SK-N-SH (cell line): ENCODE measurements around the gene CSRP2. TPM values are rescaled to one million over a fixed set of nuclear protein-coding genes. Genes with fewer than 3 reads are reported as not detected.

Experiments
- CTCF ChIA-PET: fragments of 300-600, 350-600 bp; formaldehyde crosslinking; extraction: SDS; loops from one replicate; lab custom pipeline; 2021; lab: Yijun Ruan, JAX
- POLR2A ChIA-PET: fragments of 350-600 bp; sonication (Branson Sonifier 250); formaldehyde crosslinking; extraction: SDS; loops from one replicate; lab custom pipeline; 2020; ENCODE audit warnings: antibody characterized with exemption, inconsistent platforms; lab: Yijun Ruan, JAX
- DNase-seq: peaks from one replicate; pipeline ENCODE4 v3.0.0; 2012
- H2AFZ ChIP-seq: fragments of 200-600 bp; sonication (generic); 2 replicates; pipeline ENCODE4 v1.8.1; 2016; ENCODE audit warnings: antibody characterized with exemption, mild to moderate bottlenecking, low read depth
- H3F3A ChIP-seq: fragments of 200-600 bp; sonication (generic); replicated peaks from 2 replicates; pipeline ENCODE3; 2016; ENCODE audit warnings: antibody characterized with exemption, mild to moderate bottlenecking; ENCODE audit not compliant: insufficient read depth
- H3K27ac ChIP-seq, 2 experiments: fragments of 200-500 bp in 1 of 2; fragments of 200-600 bp in 1 of 2; sonication (Bioruptor generic) in 1 of 2; sonication (generic), shearing (Covaris generic) in 1 of 2; 2 replicates each; pipeline versions ENCODE4 v1.5.1 to v1.6.1; 2014 to 2016; ENCODE audit warnings: low read depth in 2 of 2, inconsistent platforms in 1 of 2, low read length in 1 of 2, mild to moderate bottlenecking in 1 of 2, mixed read lengths in 1 of 2
- H3K27me3 ChIP-seq: fragments of 200-600 bp; sonication (generic), shearing (Covaris generic); 2 replicates; pipeline ENCODE4 v1.6.1; 2016; ENCODE audit warnings: mixed run types; ENCODE audit not compliant: insufficient read depth
- H3K36me3 ChIP-seq, 2 experiments: fragments of 200-500 bp in 1 of 2; fragments of 200-600 bp in 1 of 2; sonication (Bioruptor generic) in 1 of 2; sonication (generic) in 1 of 2; replicated peaks in 1 of 2; 2 replicates each; pipeline versions ENCODE3 to v1.5.1; 2014 to 2016; ENCODE audit warnings: low read length in 1 of 2, mild to moderate bottlenecking in 1 of 2; ENCODE audit not compliant: insufficient read depth in 2 of 2, control insufficient read depth in 1 of 2
- H3K4me1 ChIP-seq, 2 experiments: fragments of 200-500 bp in 1 of 2; fragments of 200-600 bp in 1 of 2; sonication (Bioruptor generic) in 1 of 2; sonication (generic), shearing (Covaris generic) in 1 of 2; 2 replicates each; pipeline versions ENCODE4 v1.5.1 to v1.6.1; 2014 to 2016; ENCODE audit warnings: low read depth in 1 of 2, low read length in 1 of 2, mixed run types in 1 of 2; ENCODE audit not compliant: insufficient read depth in 2 of 2, control insufficient read depth in 1 of 2
- H3K4me2 ChIP-seq: fragments of 200-600 bp; sonication (generic), shearing (Covaris generic); 2 replicates; pipeline ENCODE4 v1.6.1; 2017; ENCODE audit warnings: mixed run types
- H3K4me3 ChIP-seq, 2 experiments: fragments of 200-500 bp in 1 of 2; fragments of 200-600 bp in 1 of 2; sonication (Bioruptor generic) in 1 of 2; sonication (generic), shearing (Covaris generic) in 1 of 2; 2 replicates each; pipeline versions ENCODE4 v1.5.1 to v1.8.1; 2014 to 2016; ENCODE audit warnings: low read depth in 2 of 2, inconsistent platforms in 1 of 2, low read length in 1 of 2, mild to moderate bottlenecking in 1 of 2, mixed read lengths in 1 of 2, moderate library complexity in 1 of 2
- H3K79me2 ChIP-seq: fragments of 200-600 bp; sonication (generic); 2 replicates; pipeline ENCODE4 v1.8.1; 2017; ENCODE audit warnings: mild to moderate bottlenecking; ENCODE audit not compliant: insufficient read depth
- H3K9ac ChIP-seq: fragments of 200-600 bp; sonication (generic); 2 replicates; pipeline ENCODE4 v1.6.1; 2017; ENCODE audit warnings: mixed run types
- H3K9me2 ChIP-seq: fragments of 200-600 bp; sonication (generic); 2 replicates; pipeline ENCODE4 v1.6.1; 2017; ENCODE audit warnings: mixed run types
- H3K9me3 ChIP-seq: fragments of 200-600 bp; sonication (generic); 2 replicates; pipeline ENCODE4 v1.6.1; 2017; ENCODE audit warnings: mixed run types, mild to moderate bottlenecking, moderate library complexity
- H4K20me1 ChIP-seq: fragments of 200-600 bp; sonication (generic); 2 replicates; pipeline ENCODE4 v1.6.1; 2017; ENCODE audit warnings: mild to moderate bottlenecking, mixed run types; ENCODE audit not compliant: insufficient read depth
- EZH2phosphoT487 ChIP-seq: fragments of 200-600 bp; sonication (generic); IDR thresholded peaks from 2 replicates; pipeline ENCODE4 v1.6.1; 2017; ENCODE audit warnings: low read depth, mixed run types, mild to moderate bottlenecking, antibody characterized with exemption, moderate library complexity, borderline replicate concordance
- FOXJ3 ChIP-seq: sonication (generic); formaldehyde crosslinking; IDR thresholded peaks from 2 replicates; pipeline ENCODE4 v1.5.1; 2020; ENCODE audit warnings: mild to moderate bottlenecking, missing genetic modification reagents
- FOXM1 ChIP-seq: IDR thresholded peaks from 2 replicates; pipeline ENCODE4 v1.4.0; 2012; ENCODE audit warnings: low read depth, mild to moderate bottlenecking
- MAX ChIP-seq: IDR thresholded peaks from 2 replicates; pipeline ENCODE4 v1.4.0; 2012; ENCODE audit warnings: low read depth
- MXI1 ChIP-seq: IDR thresholded peaks from 2 replicates; pipeline ENCODE4 v1.6.1; 2012; ENCODE audit warnings: mild to moderate bottlenecking, low read depth, low read length, improper control_type of control experiment
- NFIC ChIP-seq: IDR thresholded peaks from 2 replicates; pipeline ENCODE4 v1.4.0; 2012; ENCODE audit warnings: borderline replicate concordance
- RAD21 ChIP-seq: IDR thresholded peaks from 2 replicates; pipeline ENCODE4 v1.6.1; 2012; ENCODE audit warnings: mild to moderate bottlenecking, low read length
- RXRA ChIP-seq: IDR thresholded peaks from 2 replicates; pipeline ENCODE4 v1.4.0; 2012; ENCODE audit warnings: low read depth, mild to moderate bottlenecking, borderline replicate concordance
- SIN3A ChIP-seq: IDR thresholded peaks from 2 replicates; pipeline ENCODE4 v1.6.1; 2012; ENCODE audit warnings: low read depth, mild to moderate bottlenecking, low read length, moderate library complexity, borderline replicate concordance
- TAF1 ChIP-seq: IDR thresholded peaks from 2 replicates; pipeline ENCODE4 v1.6.1; 2012; ENCODE audit warnings: low read depth, mild to moderate bottlenecking, low read length, moderate library complexity, borderline replicate concordance
- YY1 ChIP-seq: IDR thresholded peaks from 2 replicates; pipeline ENCODE4 v1.4.0; 2012; ENCODE audit warnings: low read depth, mild to moderate bottlenecking
- WGBS: methylation state at CpG from one replicate; pipeline ENCODE4 v1.1.6; 2017; ENCODE audit warnings: low lambda C conversion rate; 5-methylcytosine and 5-hydroxymethylcytosine counted together
- polyA plus RNA-seq, 3 experiments: library from polyadenylated mRNA; depleted of rRNA; stranded (reverse); fragments of >200 nt; gene quantifications; 2 replicates each; pipeline ENCODE4 v1.2.3, GENCODE V29; 2012
- TF ChIP-seq, protein P1 (sequence below): IDR thresholded peaks from 2 replicates; pipeline ENCODE4 v1.6.1; 2012; ENCODE audit warnings: mild to moderate bottlenecking, low read depth, low read length, moderate library complexity
- TF ChIP-seq, protein P2 (sequence below): IDR thresholded peaks from 2 replicates; pipeline ENCODE4 v1.4.0; 2012; ENCODE audit warnings: low read depth, borderline replicate concordance
- TF ChIP-seq, protein P3 (sequence below): fragments of 200-600 bp; sonication (generic); IDR thresholded peaks from 2 replicates; pipeline ENCODE4 v1.6.1; 2017; ENCODE audit warnings: antibody characterized with exemption, mild to moderate bottlenecking, moderate library complexity
- TF ChIP-seq, protein P4 (sequence below): IDR thresholded peaks from 2 replicates; pipeline ENCODE4 v1.4.0; 2012; ENCODE audit warnings: low read depth, borderline replicate concordance

Gene CSRP2
- polyA plus RNA-seq, 1 of the 3 experiments (the other 2 are of a cell fraction), result 87.6 TPM

DNA sequence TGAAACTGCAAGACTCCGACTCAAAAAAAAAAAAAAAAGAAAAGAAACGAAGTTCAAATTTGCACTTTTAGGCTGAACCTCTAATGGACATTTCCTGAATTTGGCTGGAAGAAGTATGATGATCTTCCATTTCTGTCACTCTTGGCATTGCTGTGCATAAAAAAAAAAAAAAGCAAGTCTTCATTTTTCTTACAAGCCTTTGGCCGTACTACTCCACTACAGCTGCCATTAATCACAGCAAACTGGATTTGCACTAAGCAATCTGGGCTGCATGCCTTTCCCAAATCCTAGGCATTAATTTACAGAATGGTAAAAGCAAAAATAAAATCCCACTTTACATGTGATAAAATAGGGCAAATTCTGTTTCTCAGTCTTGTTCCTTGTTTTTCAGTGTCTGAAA lies 7.1 kb downstream of the CSRP2 start:
- TF ChIP-seq RAD21, result no peak
- TF ChIP-seq, protein P1, sequence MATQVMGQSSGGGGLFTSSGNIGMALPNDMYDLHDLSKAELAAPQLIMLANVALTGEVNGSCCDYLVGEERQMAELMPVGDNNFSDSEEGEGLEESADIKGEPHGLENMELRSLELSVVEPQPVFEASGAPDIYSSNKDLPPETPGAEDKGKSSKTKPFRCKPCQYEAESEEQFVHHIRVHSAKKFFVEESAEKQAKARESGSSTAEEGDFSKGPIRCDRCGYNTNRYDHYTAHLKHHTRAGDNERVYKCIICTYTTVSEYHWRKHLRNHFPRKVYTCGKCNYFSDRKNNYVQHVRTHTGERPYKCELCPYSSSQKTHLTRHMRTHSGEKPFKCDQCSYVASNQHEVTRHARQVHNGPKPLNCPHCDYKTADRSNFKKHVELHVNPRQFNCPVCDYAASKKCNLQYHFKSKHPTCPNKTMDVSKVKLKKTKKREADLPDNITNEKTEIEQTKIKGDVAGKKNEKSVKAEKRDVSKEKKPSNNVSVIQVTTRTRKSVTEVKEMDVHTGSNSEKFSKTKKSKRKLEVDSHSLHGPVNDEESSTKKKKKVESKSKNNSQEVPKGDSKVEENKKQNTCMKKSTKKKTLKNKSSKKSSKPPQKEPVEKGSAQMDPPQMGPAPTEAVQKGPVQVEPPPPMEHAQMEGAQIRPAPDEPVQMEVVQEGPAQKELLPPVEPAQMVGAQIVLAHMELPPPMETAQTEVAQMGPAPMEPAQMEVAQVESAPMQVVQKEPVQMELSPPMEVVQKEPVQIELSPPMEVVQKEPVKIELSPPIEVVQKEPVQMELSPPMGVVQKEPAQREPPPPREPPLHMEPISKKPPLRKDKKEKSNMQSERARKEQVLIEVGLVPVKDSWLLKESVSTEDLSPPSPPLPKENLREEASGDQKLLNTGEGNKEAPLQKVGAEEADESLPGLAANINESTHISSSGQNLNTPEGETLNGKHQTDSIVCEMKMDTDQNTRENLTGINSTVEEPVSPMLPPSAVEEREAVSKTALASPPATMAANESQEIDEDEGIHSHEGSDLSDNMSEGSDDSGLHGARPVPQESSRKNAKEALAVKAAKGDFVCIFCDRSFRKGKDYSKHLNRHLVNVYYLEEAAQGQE, result no peak
- TF ChIP-seq FOXJ3 (CRISPR knock-in tag), result no peak
- no peak for TF ChIP-seq SIN3A
- TF ChIP-seq, all 33 proteins: peak for 0
- Histone ChIP-seq H3K4me3 (no peak overlapping the region), H3K36me3 (peaks cover 4 to 6% of the 10 kb centered on the region in 2 experiments), H3K9ac (no peak overlapping the region), H3K79me2 (peaks cover 16% of the 10 kb centered on the region; the same call in 1 of the 2 replicates), H3F3A (no peaks in the 10 kb centered on the region), H3K27ac (no peak overlapping the region; a peak in 1 of 4 replicates), H3K27me3 (no peaks in the 10 kb centered on the region), H3K9me3 (no peaks in the 10 kb centered on the region), H3K4me1 (peaks cover 0 to 8% of the 10 kb centered on the region in 2 experiments; a peak in 2 of 4 replicates), H3K9me2 (no peaks in the 10 kb centered on the region), H3K4me2 (no peak overlapping the region), H4K20me1 (no peaks in the 10 kb centered on the region), H2AFZ (no peak overlapping the region)
- POLR2A ChIA-PET, result no interaction called here
- CTCF ChIA-PET, result no interaction called here
- WGBS, result 88% methylated on average over 3 of the region's 3 CpGs
- no peak for DNase-seq

DNA sequence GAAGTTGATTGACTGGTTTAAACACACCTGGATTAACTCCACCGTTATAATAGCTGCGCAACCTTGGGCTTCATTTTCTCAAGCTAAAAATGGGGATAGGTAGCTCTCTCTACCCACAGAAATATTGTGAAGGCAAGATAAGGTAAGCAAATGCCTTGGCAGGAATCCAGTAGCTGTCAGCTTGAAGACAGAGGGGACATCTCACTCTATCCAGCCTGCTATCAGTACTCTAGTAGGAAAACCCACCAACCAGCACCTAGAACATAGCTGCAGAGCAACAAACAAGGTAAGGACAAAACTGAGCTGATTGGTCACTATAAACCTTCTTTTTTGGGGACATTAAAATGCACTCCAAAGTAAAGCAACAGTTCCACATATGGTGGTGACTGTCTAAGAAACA lies 7.7 kb downstream of the CSRP2 start:
- WGBS, result 100% methylated on average over 2 of the region's 2 CpGs
- Histone ChIP-seq H3K27me3 (no peaks in the 10 kb centered on the region), H3K9ac (no peak overlapping the region), H3K4me3 (no peak overlapping the region), H2AFZ (no peak overlapping the region)
- CTCF ChIA-PET, result interaction anchor here (1.5 kb wide), 1 partner anchor 140 kb away, joined by 4 read pairs; no protein-coding TSS in a partner anchor
- TF ChIP-seq SIN3A (no peak), EZH2phosphoT487 (no peak), RAD21 (no peak), FOXM1 (no peak), MAX (no peak), YY1 (no peak), NFIC (no peak), RXRA (no peak), TAF1 (no peak), MXI1 (no peak)
- TF ChIP-seq, protein P2, sequence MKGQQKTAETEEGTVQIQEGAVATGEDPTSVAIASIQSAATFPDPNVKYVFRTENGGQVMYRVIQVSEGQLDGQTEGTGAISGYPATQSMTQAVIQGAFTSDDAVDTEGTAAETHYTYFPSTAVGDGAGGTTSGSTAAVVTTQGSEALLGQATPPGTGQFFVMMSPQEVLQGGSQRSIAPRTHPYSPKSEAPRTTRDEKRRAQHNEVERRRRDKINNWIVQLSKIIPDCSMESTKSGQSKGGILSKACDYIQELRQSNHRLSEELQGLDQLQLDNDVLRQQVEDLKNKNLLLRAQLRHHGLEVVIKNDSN, result no peak
- TF ChIP-seq, protein P3, sequence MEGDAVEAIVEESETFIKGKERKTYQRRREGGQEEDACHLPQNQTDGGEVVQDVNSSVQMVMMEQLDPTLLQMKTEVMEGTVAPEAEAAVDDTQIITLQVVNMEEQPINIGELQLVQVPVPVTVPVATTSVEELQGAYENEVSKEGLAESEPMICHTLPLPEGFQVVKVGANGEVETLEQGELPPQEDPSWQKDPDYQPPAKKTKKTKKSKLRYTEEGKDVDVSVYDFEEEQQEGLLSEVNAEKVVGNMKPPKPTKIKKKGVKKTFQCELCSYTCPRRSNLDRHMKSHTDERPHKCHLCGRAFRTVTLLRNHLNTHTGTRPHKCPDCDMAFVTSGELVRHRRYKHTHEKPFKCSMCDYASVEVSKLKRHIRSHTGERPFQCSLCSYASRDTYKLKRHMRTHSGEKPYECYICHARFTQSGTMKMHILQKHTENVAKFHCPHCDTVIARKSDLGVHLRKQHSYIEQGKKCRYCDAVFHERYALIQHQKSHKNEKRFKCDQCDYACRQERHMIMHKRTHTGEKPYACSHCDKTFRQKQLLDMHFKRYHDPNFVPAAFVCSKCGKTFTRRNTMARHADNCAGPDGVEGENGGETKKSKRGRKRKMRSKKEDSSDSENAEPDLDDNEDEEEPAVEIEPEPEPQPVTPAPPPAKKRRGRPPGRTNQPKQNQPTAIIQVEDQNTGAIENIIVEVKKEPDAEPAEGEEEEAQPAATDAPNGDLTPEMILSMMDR, result no peak
- TF ChIP-seq, protein P4, sequence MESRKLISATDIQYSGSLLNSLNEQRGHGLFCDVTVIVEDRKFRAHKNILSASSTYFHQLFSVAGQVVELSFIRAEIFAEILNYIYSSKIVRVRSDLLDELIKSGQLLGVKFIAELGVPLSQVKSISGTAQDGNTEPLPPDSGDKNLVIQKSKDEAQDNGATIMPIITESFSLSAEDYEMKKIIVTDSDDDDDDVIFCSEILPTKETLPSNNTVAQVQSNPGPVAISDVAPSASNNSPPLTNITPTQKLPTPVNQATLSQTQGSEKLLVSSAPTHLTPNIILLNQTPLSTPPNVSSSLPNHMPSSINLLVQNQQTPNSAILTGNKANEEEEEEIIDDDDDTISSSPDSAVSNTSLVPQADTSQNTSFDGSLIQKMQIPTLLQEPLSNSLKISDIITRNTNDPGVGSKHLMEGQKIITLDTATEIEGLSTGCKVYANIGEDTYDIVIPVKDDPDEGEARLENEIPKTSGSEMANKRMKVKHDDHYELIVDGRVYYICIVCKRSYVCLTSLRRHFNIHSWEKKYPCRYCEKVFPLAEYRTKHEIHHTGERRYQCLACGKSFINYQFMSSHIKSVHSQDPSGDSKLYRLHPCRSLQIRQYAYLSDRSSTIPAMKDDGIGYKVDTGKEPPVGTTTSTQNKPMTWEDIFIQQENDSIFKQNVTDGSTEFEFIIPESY, result no peak
- TF ChIP-seq, all 33 proteins: peak for 0
- no peaks in the 10 kb centered on the region for H4K20me1 ChIP-seq
- H3K9me3 ChIP-seq, result no peaks in the 10 kb centered on the region
- no peak overlapping the region for H3K27ac ChIP-seq
- H3K4me2 ChIP-seq, result no peak overlapping the region
- peaks cover 4 to 6% of the 10 kb centered on the region in 2 experiments for H3K36me3 ChIP-seq
- H3F3A ChIP-seq, result no peaks in the 10 kb centered on the region
- no peak for DNase-seq
- POLR2A ChIA-PET, result no interaction called here
- no peaks in the 10 kb centered on the region for H3K9me2 ChIP-seq
- H3K79me2 ChIP-seq, result peaks cover 9% of the 10 kb centered on the region; the same call in 1 of the 2 replicates
- peaks cover 0 to 4% of the 10 kb centered on the region in 2 experiments; a peak in 2 of 4 replicates for H3K4me1 ChIP-seq
